NCI-H345 (cell line): ENCODE measurements around the gene ANKRD33B.
"Not testable (repeated sequence)": the region's sequence is repeated elsewhere in the genome, so short reads cannot be mapped to it uniquely, and the experiment has no call there.

ENCODE experiments used
- DNase-seq: peaks from one replicate; lab custom pipeline; 2025; lab: John Stamatoyannopoulos, UW

The ANKRD33B gene

GRCh38 chr5:10537624-10538023 is 26.2 kb upstream of the ANKRD33B start:
- DNase-seq: no peak

GRCh38 chr5:10538103-10538788 is 25.6 kb upstream of the ANKRD33B start:
- no peak for DNase-seq

- DNase-seq: no peak
Observed at GRCh38 chr5:10538789-10539686, 24.8 kb upstream of the ANKRD33B start.

- DNase-seq: no peak
Observed at GRCh38 chr5:10539687-10539998, 24.2 kb upstream of the ANKRD33B start.

GRCh38 chr5:10540036-10540544 is 23.8 kb upstream of the ANKRD33B start:
- DNase-seq: no peak

- DNase-seq: no peak
Observed at GRCh38 chr5:10540951-10541646, 22.8 kb upstream of the ANKRD33B start.

GRCh38 chr5:10542055-10542550 is 21.8 kb upstream of the ANKRD33B start:
- DNase-seq: no peak

- no peak for DNase-seq
Observed at GRCh38 chr5:10543585-10544040, 20.3 kb upstream of the ANKRD33B start.

GRCh38 chr5:10545084-10545483 is 18.8 kb upstream of the ANKRD33B start:
- DNase-seq: no peak

- DNase-seq: no peak
Observed at GRCh38 chr5:10546186-10546585, 17.7 kb upstream of the ANKRD33B start.

GRCh38 chr5:10548418-10549122 is 15.3 kb upstream of the ANKRD33B start:
- no peak for DNase-seq

GRCh38 chr5:10549123-10549514 is 14.8 kb upstream of the ANKRD33B start:
- DNase-seq: not testable (repeated sequence)

- no peak for DNase-seq
Observed at GRCh38 chr5:10550222-10550995, 13.5 kb upstream of the ANKRD33B start.

- DNase-seq: no peak
Observed at GRCh38 chr5:10551782-10552138, 12.1 kb upstream of the ANKRD33B start.

GRCh38 chr5:10552183-10553143 is 11.4 kb upstream of the ANKRD33B start:
- no peak for DNase-seq

- DNase-seq: no peak
Observed at GRCh38 chr5:10553476-10553875, 10.4 kb upstream of the ANKRD33B start.

GRCh38 chr5:10555277-10555684 is 8.6 kb upstream of the ANKRD33B start:
- DNase-seq: peak; percentile 91

GRCh38 chr5:10556289-10556807 is 7.5 kb upstream of the ANKRD33B start:
- DNase-seq: no peak

GRCh38 chr5:10556893-10557746 is 6.8 kb upstream of the ANKRD33B start:
- no peak for DNase-seq
